HepG2 (cell line): ENCODE measurements around the gene GRHL3. TPM values are rescaled to one million over a fixed set of nuclear protein-coding genes. Genes with fewer than 3 reads are reported as not detected.

Source experiments
- ATAC-seq: fragments of 200-7000 bp; cut with Tn5 transposase; 3 replicates; pipeline ENCODE4 v1.9.1; 2020; ENCODE audit warnings: mild to moderate bottlenecking, moderate library complexity
- BruUV-seq: library from RNA; stranded (reverse); fragments of 400-500 nt; replicated peaks from 2 replicates; lab custom pipeline; 2021; lab: Mats Ljungman, UMichigan
- CTCF ChIA-PET: fragments of 300-600 bp; formaldehyde crosslinking; extraction: SDS; loops from one replicate; lab custom pipeline; 2021; ENCODE audit warnings: low total read pairs, inconsistent platforms, low intra/inter-chr PET ratio; lab: Yijun Ruan, JAX
- POLR2A ChIA-PET: fragments of 350-600 bp; sonication (Branson Sonifier 250); formaldehyde crosslinking; loops from one replicate; lab custom pipeline; 2020; ENCODE audit warnings: antibody characterized with exemption, inconsistent platforms; lab: Yijun Ruan, JAX
- DNase-seq: peaks from one replicate; pipeline ENCODE4 v3.0.0-alpha.2; 2015; ENCODE audit warnings: low spot score
- FAIRE-seq: peaks from 3 replicates; lab custom pipeline; 2011; peaks lifted over from hg19 to GRCh38; lab: Jason Lieb, UNC
- H2AFZ ChIP-seq: one replicate; pipeline ENCODE4 v1.6.1; 2011; ENCODE audit warnings: low read length, inconsistent platforms
- H3K27ac ChIP-seq: fragments of 300-600 bp; 3 replicates; pipeline ENCODE4 v1.8.0; 2011; ENCODE audit warnings: mixed run types, mild to moderate bottlenecking, mixed read lengths, low read length, inconsistent platforms; ENCODE audit not compliant: insufficient read depth; ENCODE audit errors: extremely low read length
- H3K27me3 ChIP-seq, 2 experiments: fragments of 200-600 bp in 1 of 2; 2 replicates in 1 of 2; 3 replicates in 1 of 2; pipeline versions ENCODE4 v1.6.0 to v1.8.0; 2011; ENCODE audit warnings: low read length in 2 of 2, mild to moderate bottlenecking in 2 of 2, moderate library complexity in 2 of 2, inconsistent platforms in 1 of 2; ENCODE audit not compliant: insufficient read depth in 2 of 2, control insufficient read depth in 1 of 2
- H3K36me3 ChIP-seq, 2 experiments: fragments of 200-600 bp in 1 of 2; replicated peaks in 1 of 2; 2 replicates in 1 of 2; 3 replicates in 1 of 2; pipeline versions ENCODE4 v1.5.1 to v1.8.0; 2011; ENCODE audit warnings: low read length in 2 of 2, inconsistent platforms in 1 of 2; ENCODE audit not compliant: insufficient read depth in 2 of 2, control insufficient read depth in 1 of 2
- H3K4me1 ChIP-seq: 2 replicates; pipeline ENCODE4 v1.5.1; 2012; ENCODE audit warnings: low read length, inconsistent platforms; ENCODE audit not compliant: insufficient read depth
- H3K4me2 ChIP-seq: 2 replicates; pipeline ENCODE4 v1.6.0; 2011; ENCODE audit warnings: low read depth, low read length, inconsistent platforms
- H3K4me3 ChIP-seq, 3 experiments: fragments of 200-600 bp in 1 of 3; sonication (generic), shearing (Covaris generic) in 1 of 3; replicated peaks in 1 of 3; 2 replicates each; pipeline ENCODE4 v1.5.1; 2011 to 2016; ENCODE audit warnings: low read length in 3 of 3, inconsistent platforms in 2 of 3, low read depth in 2 of 3, mild to moderate bottlenecking in 2 of 3, control low read depth in 1 of 3, mixed read lengths in 1 of 3; ENCODE audit not compliant: insufficient read depth in 1 of 3
- H3K79me2 ChIP-seq: one replicate; pipeline ENCODE4 v1.6.1; 2011; ENCODE audit warnings: low read length, inconsistent platforms; ENCODE audit not compliant: insufficient read depth
- H3K9ac ChIP-seq: 2 replicates; pipeline ENCODE4 v1.6.0; 2011; ENCODE audit warnings: mild to moderate bottlenecking, low read depth, low read length, inconsistent platforms; ENCODE audit not compliant: insufficient read depth
- H3K9me3 ChIP-seq: 2 replicates; pipeline ENCODE4 v1.5.1; 2012; ENCODE audit warnings: mild to moderate bottlenecking, low read length
- H4K20me1 ChIP-seq: 2 replicates; pipeline ENCODE4 v1.6.0; 2011; ENCODE audit warnings: inconsistent platforms, mild to moderate bottlenecking, low read length, moderate library complexity; ENCODE audit not compliant: insufficient read depth
- DNMT1 ChIP-seq: sonication (generic); formaldehyde crosslinking; IDR thresholded peaks from 2 replicates; pipeline ENCODE4 v1.5.1; 2020; ENCODE audit warnings: mild to moderate bottlenecking, missing genetic modification reagents
- GTF2F1 ChIP-seq: fragments of 150-350 bp; IDR thresholded peaks from 2 replicates; pipeline ENCODE4 v1.6.1; 2014; ENCODE audit warnings: low read length
- TBX2 ChIP-seq: sonication (generic); formaldehyde crosslinking; IDR thresholded peaks from 2 replicates; pipeline ENCODE4 v1.5.0; 2020; ENCODE audit warnings: missing genetic modification reagents, mild to moderate bottlenecking, borderline replicate concordance
- ZNF331 ChIP-seq: sonication (generic); formaldehyde crosslinking; IDR thresholded peaks from 2 replicates; pipeline ENCODE4 v1.4.0; 2020; ENCODE audit warnings: missing genetic modification reagents
- ZNF543 ChIP-seq: sonication (generic); formaldehyde crosslinking; IDR thresholded peaks from 2 replicates; pipeline ENCODE4 v1.4.0; 2020; ENCODE audit warnings: mild to moderate bottlenecking, missing genetic modification reagents
- WGBS: methylation state at CpG from one replicate; pipeline ENCODE4 v1.1.6; 2017; ENCODE audit warnings: low lambda C conversion rate; 5-methylcytosine and 5-hydroxymethylcytosine counted together
- in situ Hi-C: cut with HindIII; loops from 2 replicates; pipeline ENCODE4 v1.10.0; 2017; ENCODE audit warnings: low pct_unique_long_range_greater_than_20kb; ENCODE audit not compliant: extremely low pct_ligation_motif_present
- intact Hi-C: fragments of 100-400 bp; cut with micrococcal nuclease; formaldehyde crosslinking; loops from one replicate; pipeline ENCODE4 v1.10.0; 2022; ENCODE audit not compliant: unreplicated experiment
- polyA plus RNA-seq, 8 experiments: library from polyadenylated mRNA; depleted of rRNA in 3 of 8; stranded (reverse) in 7 of 8; unstranded in 1 of 8; fragments of >200 nt; fragmentation: Illumina TruSeq in 4 of 8; extraction: Trizol in 4 of 8; gene quantifications; 2 replicates each; pipeline versions ENCODE4 v1.2.1 to v1.2.3, GENCODE V29; 2011 to 2016; ENCODE audit warnings: low read depth in 4 of 8, missing spikeins in 1 of 8, mixed read lengths in 1 of 8; ENCODE audit not compliant: insufficient read depth in 1 of 8
- total RNA-seq, 5 experiments: library from RNA; depleted of rRNA; stranded (reverse); fragments of >200 nt; fragmentation: Illumina TruSeq; extraction: Trizol; gene quantifications; 2 replicates each; pipeline ENCODE4 v1.2.3, GENCODE V29; 2016; ENCODE audit warnings: low read depth in 1 of 5
- TF ChIP-seq, protein P1 (sequence below): sonication (generic); formaldehyde crosslinking; IDR thresholded peaks from 2 replicates; pipeline ENCODE4 v1.4.0; 2020; ENCODE audit warnings: missing genetic modification reagents
- TF ChIP-seq, protein P2 (sequence below): sonication (generic); formaldehyde crosslinking; IDR thresholded peaks from 2 replicates; pipeline ENCODE4 v1.5.0; 2020; ENCODE audit warnings: missing genetic modification reagents
- TF ChIP-seq, protein P3 (sequence below): sonication (generic); formaldehyde crosslinking; IDR thresholded peaks from 2 replicates; pipeline ENCODE4 v1.4.0; 2020; ENCODE audit warnings: mild to moderate bottlenecking, missing genetic modification reagents

Gene GRHL3
- total and polyA plus RNA-seq, 2 of the 13 experiments (the other 11 are each of a cell fraction or from before 2014, with no cell fraction given) = not detected

DNA sequence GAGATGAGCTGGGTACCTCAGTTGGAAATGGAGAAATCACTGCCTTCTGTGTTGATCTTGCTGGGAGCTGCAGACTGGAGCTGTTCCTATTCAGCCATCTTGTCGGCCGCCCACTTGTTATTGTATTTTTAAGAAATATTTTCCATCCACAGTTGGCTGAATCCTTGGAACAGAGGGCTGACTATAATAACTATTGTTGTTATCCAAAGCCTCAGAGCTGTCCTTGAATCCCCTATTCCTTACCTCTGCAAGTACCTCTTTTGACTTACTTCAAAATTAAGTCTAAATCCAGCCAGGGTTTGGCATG lies 44.1 kb upstream of the GRHL3 start:
- in situ Hi-C loops = no loop called here
- ChIA-PET POLR2A (no interaction called here), CTCF (no interaction called here)
- no peaks in the 10 kb centered on the region for H3K79me2 ChIP-seq
- no peak for ATAC-seq
- no TSS peak for BruUV-seq
- H3K9me3 ChIP-seq = no peaks in the 10 kb centered on the region
- no peak overlapping the region for H3K4me2 ChIP-seq
- H3K4me3 ChIP-seq = no peak overlapping the region
- H3K27ac ChIP-seq = no peak overlapping the region
- TF ChIP-seq GTF2F1 = no peak
- TF ChIP-seq, protein P1, sequence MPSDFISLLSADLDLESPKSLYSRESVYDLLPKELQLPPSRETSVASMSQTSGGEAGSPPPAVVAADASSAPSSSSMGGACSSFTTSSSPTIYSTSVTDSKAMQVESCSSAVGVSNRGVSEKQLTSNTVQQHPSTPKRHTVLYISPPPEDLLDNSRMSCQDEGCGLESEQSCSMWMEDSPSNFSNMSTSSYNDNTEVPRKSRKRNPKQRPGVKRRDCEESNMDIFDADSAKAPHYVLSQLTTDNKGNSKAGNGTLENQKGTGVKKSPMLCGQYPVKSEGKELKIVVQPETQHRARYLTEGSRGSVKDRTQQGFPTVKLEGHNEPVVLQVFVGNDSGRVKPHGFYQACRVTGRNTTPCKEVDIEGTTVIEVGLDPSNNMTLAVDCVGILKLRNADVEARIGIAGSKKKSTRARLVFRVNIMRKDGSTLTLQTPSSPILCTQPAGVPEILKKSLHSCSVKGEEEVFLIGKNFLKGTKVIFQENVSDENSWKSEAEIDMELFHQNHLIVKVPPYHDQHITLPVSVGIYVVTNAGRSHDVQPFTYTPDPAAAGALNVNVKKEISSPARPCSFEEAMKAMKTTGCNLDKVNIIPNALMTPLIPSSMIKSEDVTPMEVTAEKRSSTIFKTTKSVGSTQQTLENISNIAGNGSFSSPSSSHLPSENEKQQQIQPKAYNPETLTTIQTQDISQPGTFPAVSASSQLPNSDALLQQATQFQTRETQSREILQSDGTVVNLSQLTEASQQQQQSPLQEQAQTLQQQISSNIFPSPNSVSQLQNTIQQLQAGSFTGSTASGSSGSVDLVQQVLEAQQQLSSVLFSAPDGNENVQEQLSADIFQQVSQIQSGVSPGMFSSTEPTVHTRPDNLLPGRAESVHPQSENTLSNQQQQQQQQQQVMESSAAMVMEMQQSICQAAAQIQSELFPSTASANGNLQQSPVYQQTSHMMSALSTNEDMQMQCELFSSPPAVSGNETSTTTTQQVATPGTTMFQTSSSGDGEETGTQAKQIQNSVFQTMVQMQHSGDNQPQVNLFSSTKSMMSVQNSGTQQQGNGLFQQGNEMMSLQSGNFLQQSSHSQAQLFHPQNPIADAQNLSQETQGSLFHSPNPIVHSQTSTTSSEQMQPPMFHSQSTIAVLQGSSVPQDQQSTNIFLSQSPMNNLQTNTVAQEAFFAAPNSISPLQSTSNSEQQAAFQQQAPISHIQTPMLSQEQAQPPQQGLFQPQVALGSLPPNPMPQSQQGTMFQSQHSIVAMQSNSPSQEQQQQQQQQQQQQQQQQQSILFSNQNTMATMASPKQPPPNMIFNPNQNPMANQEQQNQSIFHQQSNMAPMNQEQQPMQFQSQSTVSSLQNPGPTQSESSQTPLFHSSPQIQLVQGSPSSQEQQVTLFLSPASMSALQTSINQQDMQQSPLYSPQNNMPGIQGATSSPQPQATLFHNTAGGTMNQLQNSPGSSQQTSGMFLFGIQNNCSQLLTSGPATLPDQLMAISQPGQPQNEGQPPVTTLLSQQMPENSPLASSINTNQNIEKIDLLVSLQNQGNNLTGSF (CRISPR knock-in tag) = no peak
- H2AFZ ChIP-seq = no peak overlapping the region
- intact Hi-C loops = no loop called here
- H3K36me3 ChIP-seq = no peaks in the 10 kb centered on the region
- H3K9ac ChIP-seq = no peak overlapping the region
- no peak for FAIRE-seq
- H3K4me1 ChIP-seq = peaks cover 8% of the 10 kb centered on the region; the same call in 1 of the 2 replicates
- H4K20me1 ChIP-seq = no peaks in the 10 kb centered on the region
- 94% methylated on average over 2 of the region's 2 CpGs for WGBS
- no peaks in the 10 kb centered on the region; a peak in 2 of 5 replicates for H3K27me3 ChIP-seq
- no peak for DNase-seq

DNA sequence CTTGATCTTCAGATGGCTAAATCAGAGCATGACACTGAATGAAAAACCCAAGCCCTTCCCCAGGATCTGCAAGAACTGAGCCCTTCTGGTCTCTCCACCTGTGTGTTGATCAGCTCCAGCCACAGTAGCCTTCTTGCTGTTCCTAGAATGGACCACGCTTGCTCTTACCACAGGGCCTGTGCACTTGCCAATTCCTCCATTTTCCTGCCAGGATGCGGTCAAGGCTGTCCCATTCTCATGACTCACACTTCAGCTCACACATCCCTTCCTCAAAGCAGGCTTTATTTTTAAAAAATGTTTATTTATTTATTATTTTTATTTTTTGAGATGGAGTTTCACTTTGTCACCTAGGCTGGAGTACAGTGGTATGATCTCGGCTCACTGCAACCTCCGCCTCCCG lies 43.6 kb upstream of the GRHL3 start:
- ATAC-seq (no peak), DNase-seq (no peak), FAIRE-seq (no peak)
- ChIA-PET POLR2A (no interaction called here), CTCF (no interaction called here)
- Histone ChIP-seq H3K4me2 (no peak overlapping the region), H3K79me2 (no peaks in the 10 kb centered on the region), H2AFZ (no peak overlapping the region), H3K27me3 (no peaks in the 10 kb centered on the region; a peak in 2 of 5 replicates), H4K20me1 (no peaks in the 10 kb centered on the region), H3K4me3 (no peak overlapping the region), H3K36me3 (no peaks in the 10 kb centered on the region), H3K9me3 (no peaks in the 10 kb centered on the region), H3K9ac (no peak overlapping the region), H3K27ac (no peak overlapping the region), H3K4me1 (peaks cover 8% of the 10 kb centered on the region; the same call in 1 of the 2 replicates)
- 59% methylated on average over 5 of the region's 5 CpGs for WGBS
- in situ Hi-C loops = no loop called here
- intact Hi-C loops = no loop called here
- BruUV-seq = no TSS peak
- TF ChIP-seq, protein P2, sequence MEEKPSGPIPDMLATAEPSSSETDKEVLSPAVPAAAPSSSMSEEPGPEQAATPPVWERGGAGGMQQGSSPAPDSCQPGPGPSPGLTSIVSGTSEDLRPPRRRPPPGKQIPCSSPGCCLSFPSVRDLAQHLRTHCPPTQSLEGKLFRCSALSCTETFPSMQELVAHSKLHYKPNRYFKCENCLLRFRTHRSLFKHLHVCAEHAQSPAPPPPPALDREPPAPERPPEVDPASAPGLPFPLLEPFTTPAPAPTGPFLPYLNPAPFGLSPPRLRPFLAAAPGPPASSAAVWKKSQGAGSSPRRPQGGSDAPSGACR (CRISPR knock-in tag) = no peak
- TF ChIP-seq, protein P3, sequence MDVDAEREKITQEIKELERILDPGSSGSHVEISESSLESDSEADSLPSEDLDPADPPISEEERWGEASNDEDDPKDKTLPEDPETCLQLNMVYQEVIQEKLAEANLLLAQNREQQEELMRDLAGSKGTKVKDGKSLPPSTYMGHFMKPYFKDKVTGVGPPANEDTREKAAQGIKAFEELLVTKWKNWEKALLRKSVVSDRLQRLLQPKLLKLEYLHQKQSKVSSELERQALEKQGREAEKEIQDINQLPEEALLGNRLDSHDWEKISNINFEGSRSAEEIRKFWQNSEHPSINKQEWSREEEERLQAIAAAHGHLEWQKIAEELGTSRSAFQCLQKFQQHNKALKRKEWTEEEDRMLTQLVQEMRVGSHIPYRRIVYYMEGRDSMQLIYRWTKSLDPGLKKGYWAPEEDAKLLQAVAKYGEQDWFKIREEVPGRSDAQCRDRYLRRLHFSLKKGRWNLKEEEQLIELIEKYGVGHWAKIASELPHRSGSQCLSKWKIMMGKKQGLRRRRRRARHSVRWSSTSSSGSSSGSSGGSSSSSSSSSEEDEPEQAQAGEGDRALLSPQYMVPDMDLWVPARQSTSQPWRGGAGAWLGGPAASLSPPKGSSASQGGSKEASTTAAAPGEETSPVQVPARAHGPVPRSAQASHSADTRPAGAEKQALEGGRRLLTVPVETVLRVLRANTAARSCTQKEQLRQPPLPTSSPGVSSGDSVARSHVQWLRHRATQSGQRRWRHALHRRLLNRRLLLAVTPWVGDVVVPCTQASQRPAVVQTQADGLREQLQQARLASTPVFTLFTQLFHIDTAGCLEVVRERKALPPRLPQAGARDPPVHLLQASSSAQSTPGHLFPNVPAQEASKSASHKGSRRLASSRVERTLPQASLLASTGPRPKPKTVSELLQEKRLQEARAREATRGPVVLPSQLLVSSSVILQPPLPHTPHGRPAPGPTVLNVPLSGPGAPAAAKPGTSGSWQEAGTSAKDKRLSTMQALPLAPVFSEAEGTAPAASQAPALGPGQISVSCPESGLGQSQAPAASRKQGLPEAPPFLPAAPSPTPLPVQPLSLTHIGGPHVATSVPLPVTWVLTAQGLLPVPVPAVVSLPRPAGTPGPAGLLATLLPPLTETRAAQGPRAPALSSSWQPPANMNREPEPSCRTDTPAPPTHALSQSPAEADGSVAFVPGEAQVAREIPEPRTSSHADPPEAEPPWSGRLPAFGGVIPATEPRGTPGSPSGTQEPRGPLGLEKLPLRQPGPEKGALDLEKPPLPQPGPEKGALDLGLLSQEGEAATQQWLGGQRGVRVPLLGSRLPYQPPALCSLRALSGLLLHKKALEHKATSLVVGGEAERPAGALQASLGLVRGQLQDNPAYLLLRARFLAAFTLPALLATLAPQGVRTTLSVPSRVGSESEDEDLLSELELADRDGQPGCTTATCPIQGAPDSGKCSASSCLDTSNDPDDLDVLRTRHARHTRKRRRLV = no peak
- TF ChIP-seq DNMT1 (no peak), ZNF543 (no peak), TBX2 (CRISPR knock-in tag) (no peak), ZNF331 (no peak)
